Subcutaneous adipose tissue (tissue), 4 donors: ENCODE data around the gene HBE1. TPM values are rescaled to one million over a fixed set of nuclear protein-coding genes. Genes with fewer than 3 reads are reported as not detected.

Experiments used
- total RNA-seq, 4 donors: library from RNA; depleted of rRNA; stranded (reverse); fragments of >200 nt; gene quantifications; one replicate each; pipeline ENCODE4 v1.1.0, GENCODE V29; 2016
- TF ChIP-seq, protein P1 (sequence below): fragments of 450-650 bp; IDR thresholded peaks from one replicate; pipeline ENCODE4 v1.5.1; 2016; ENCODE audit warnings: low read depth, mild to moderate bottlenecking, control low read depth, antibody characterized with exemption, moderate library complexity

The HBE1 gene
- total RNA-seq, 4 donors from 2014 or later: not detected

DNA sequence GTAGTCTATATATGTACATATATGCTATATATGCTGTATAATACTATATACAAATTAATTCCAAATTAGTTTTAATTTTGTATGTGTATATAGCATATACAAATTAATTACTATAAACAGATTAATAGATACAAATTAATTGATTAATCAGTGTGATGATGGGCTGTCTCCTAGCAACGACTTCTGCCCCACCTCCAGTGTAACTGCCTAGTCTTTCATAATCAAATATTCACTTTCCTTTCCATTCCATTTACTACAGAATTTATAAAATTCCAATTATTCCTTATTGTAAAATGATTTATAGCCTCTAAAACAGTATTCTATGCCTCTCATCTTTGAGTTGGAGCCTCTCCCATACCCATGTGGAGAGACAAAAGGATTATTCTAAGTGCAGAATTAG, 36.4 kb downstream of the HBE1 start:
- TF ChIP-seq, protein P1, sequence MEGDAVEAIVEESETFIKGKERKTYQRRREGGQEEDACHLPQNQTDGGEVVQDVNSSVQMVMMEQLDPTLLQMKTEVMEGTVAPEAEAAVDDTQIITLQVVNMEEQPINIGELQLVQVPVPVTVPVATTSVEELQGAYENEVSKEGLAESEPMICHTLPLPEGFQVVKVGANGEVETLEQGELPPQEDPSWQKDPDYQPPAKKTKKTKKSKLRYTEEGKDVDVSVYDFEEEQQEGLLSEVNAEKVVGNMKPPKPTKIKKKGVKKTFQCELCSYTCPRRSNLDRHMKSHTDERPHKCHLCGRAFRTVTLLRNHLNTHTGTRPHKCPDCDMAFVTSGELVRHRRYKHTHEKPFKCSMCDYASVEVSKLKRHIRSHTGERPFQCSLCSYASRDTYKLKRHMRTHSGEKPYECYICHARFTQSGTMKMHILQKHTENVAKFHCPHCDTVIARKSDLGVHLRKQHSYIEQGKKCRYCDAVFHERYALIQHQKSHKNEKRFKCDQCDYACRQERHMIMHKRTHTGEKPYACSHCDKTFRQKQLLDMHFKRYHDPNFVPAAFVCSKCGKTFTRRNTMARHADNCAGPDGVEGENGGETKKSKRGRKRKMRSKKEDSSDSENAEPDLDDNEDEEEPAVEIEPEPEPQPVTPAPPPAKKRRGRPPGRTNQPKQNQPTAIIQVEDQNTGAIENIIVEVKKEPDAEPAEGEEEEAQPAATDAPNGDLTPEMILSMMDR: no peak

DNA sequence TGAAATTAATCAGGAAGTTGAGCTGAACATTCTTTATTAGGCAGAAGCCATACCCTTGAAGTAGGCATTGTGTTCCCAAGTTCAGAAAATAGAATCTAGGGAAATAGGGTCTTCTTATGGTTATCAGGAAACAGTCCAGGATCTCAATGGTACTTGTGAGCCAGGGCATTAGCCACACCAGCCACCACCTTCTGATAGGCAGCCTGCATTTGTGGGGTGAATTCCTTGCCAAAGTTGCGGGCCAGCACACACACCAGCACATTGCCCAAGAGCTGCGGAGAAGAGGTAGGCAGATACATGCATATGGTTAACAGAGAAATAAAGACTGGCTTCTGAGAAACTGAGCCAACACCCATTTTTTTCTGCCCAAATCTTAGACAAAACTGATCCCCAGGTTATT, 36.9 kb downstream of the HBE1 start:
- TF ChIP-seq, protein P1: no peak

DNA sequence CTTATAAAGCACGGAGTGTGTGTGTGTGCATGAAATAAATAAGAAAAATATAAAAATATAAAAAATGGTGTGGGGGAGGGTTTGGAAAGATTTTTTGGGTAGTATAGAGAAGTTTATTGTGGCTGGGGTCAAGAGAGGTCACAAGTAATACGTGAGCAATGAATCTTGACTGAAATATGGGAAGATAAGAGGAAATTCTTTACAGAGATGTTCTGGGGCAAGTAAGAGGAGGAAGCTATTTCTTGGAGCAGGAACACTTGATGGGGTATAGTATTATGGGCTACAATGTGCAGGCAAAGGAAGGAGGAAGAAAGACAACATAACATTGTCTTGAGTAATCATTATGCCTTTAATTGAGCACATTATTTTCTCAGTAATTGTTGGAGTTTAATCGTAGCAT, 37.6 kb downstream of the HBE1 start:
- TF ChIP-seq, protein P1: no peak

DNA sequence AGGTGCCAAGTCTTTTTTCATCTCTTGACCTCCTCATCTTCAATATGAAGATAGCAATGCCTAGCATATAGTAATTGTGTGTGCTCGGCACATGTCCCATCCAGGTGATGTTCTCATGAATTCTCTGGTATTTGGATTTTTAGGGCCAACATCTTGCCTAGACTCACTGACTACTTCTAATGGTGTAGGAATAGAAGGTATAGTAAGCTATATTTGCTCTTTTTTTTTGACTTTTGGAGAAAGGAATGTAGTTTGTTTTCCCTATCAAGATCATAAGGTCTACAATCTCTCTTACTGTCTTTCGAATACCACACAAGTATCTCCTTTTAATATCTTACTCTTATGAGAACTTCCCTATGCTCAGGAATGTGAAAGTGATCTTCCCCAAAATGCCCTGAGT, 38.6 kb downstream of the HBE1 start:
- TF ChIP-seq, protein P1: no peak

DNA sequence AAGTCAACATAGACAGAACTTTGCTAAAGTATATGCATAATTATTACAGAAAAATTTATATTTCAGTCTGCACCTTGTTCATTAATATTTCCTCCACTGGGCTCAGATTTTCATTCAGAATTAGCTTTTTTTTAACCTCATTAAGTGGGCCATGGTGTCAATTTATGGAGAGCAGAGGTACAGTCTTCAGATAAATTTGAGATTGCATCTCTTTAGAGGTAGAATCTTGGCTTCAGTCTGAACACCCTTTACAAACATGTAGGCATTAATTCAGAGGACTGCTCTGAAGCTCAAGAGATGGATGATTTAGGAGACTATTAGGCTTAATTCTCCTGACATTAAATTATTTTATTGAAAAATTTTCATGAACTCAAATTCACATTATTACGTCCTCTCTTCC, 39.5 kb downstream of the HBE1 start:
- TF ChIP-seq, protein P1: no peak

DNA sequence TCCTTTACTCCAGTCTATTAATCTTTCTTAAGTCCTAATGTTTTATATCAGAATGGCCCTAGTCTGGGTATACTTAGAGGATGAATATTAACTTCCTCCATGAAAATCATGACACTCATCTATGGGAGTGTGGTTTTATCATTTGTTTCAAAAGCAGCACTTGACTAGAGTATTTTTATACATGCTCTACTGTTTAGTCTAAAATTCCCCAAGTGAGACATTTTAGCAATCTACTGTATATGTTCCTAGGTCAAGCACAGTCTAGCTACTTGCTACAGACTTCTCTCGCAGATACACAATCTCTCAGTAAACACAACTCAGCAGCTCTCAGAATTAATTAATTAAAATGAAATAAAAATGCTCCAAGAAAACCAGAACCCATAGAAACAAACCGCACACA, 39.9 kb downstream of the HBE1 start:
- TF ChIP-seq, protein P1: no peak

DNA sequence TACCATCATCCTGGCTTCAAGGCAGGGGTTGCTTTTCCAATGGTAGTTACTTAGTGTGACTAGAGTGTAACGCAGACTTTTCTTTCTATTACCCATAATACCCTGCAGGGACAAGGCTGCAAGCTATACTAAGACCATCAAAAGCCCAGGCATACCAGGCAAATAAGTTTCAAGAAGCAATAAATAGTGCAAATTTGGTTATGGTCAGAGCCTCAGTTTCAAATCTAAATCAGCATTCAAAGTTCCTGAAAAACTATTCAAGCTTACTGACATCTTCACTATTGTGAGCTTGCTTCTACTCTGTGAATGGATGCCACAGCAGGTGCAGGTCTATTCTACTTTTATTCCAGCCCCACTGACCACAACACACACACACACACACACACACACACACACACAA, 40.4 kb downstream of the HBE1 start:
- TF ChIP-seq, protein P1: no peak
